ENCODE data around the gene PLXDC2. TPM values are rescaled to one million over a fixed set of nuclear protein-coding genes. Genes with fewer than 3 reads are reported as not detected.
"Not testable (repeated sequence)": the region's sequence is repeated elsewhere in the genome, so short reads cannot be mapped to it uniquely, and the experiment has no call there.

The PLXDC2 gene
- total RNA-seq, 1 donor: 38.0 TPM

GRCh38 chr10:20157314-20157713 is 341.1 kb downstream of the PLXDC2 start:
- no peak for DNase-seq (ENCODE audit: low read depth in 2 of 3, low spot score in 2 of 3)

- DNase-seq (ENCODE audit: low read depth in 2 of 3, low spot score in 2 of 3): no peak
Observed at GRCh38 chr10:20158086-20158485, 341.9 kb downstream of the PLXDC2 start.

DNA sequence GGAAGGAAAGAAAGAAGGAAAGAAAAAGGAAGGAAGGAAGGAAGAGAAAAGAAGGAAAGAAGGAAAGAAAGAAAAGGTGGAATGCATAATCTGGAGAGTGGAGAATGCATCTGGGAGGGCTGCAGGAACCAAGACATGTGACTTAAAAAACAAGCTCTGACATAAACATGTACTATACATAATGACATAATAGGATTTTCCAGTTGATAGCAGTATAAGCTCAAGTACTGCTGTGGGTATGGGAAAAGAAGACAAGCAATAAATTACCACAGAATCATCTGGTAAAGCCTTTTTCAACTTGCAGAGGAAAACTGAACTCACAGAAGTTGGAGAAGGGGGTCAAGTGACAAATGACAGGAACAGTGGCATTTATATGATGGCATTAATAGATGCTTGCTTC is 345.9 kb downstream of the PLXDC2 start:
- no peak for DNase-seq (ENCODE audit: low read depth in 2 of 3, low spot score in 2 of 3)

DNA sequence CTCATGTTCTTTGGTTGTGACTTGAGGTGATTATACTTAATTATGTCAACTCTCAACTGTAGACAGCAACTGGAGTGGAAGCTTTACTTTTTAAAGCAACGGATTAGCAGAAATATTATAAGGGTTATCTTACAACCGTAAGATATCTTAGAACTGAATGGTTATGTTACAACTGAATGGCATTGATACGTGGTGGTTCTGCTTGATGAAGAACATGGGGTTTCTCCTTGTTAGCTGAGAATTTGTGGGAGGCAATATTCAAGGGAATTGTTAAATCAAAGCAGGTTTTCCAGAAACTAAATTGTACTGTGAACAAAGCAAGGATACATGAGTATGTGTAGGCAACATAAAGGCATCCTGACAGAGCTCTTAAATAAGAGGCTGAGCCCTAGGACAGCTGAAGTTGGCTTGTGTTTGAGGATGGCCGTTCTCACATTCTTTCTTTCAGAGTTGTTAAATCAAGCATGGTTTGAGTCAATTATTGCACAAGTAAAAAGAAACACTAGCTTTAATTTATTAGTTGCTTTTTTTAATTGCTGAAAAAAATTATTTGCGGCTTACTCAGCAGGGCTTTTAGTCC is 350.0 kb downstream of the PLXDC2 start:
- no peak for DNase-seq (ENCODE audit: low read depth in 2 of 3, low spot score in 2 of 3)

- no peak for DNase-seq (ENCODE audit: low read depth in 2 of 3, low spot score in 2 of 3)
Observed at GRCh38 chr10:20170661-20171060, 354.4 kb downstream of the PLXDC2 start.

DNA sequence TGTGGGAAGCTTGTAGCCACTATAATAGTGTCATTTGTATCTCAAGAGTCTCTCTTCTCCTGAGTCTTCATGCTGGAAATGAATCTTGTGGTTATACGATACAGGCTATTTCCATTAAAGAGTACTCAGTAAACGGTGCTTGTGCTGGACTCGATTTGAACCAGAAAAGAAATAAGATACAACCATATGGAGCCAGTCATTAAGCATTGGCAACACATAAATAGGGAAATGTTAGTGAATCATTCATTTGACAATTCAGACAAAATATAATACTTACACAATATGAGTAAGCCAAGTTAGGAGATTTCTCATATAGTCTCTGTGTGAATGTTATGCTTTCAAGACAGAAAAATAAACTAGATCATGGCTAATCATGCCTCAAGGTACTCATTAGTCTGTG is 356.8 kb downstream of the PLXDC2 start:
- DNase-seq (ENCODE audit: low read depth in 2 of 3, low spot score in 2 of 3): no peak

- no peak for DNase-seq (ENCODE audit: low read depth in 2 of 3, low spot score in 2 of 3)
Observed at GRCh38 chr10:20175719-20176118, 359.5 kb downstream of the PLXDC2 start.

GRCh38 chr10:20180766-20181165 is 364.5 kb downstream of the PLXDC2 start:
- DNase-seq (ENCODE audit: low read depth in 2 of 3, low spot score in 2 of 3): no peak

DNA sequence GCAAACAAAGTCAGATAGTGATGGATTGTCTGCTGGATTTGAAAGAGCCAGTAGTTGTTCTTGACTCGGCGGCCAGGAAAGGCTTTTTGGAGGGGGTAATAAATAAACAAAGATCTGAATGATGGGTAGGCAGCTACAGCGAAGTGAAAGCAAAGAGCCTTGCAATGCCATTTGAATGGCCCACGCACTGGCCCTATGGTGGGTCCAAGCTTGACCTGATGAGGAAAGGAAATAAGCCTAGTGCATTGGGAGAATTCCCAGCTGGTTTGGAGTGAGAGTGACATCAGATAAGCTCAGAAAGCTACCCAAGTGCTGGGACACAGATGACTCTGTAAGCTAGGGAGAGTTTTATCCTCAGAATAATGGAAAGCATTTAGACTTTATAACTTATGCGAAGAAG is 365.2 kb downstream of the PLXDC2 start:
- no peak for DNase-seq (ENCODE audit: low read depth in 2 of 3, low spot score in 2 of 3)

DNA sequence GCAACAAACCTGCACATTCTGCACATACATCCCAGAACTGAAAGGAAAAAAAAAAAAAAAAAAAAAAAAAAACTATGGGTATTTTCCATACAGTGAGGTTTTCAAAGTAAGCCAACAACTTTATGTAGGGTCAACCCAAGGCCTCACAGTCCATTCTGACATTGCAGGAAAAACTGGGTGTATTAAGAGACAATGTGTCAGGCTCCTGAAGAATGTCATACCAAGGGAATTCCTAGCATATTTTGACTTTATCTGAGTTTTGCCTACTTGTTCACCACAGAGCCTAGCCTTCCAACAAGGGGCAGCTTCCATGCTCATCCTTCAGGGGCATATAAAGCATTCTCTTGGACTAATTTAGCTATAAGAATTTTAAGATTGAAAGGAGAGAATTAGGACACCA is 368.9 kb downstream of the PLXDC2 start:
- no peak for DNase-seq (ENCODE audit: low read depth in 2 of 3, low spot score in 2 of 3)

GRCh38 chr10:20191392-20191791 is 375.2 kb downstream of the PLXDC2 start:
- DNase-seq (ENCODE audit: low read depth in 2 of 3, low spot score in 2 of 3): not testable (repeated sequence)

- DNase-seq (ENCODE audit: low read depth in 2 of 3, low spot score in 2 of 3): no peak
Observed at GRCh38 chr10:20195076-20195475, 378.8 kb downstream of the PLXDC2 start.

- DNase-seq (ENCODE audit: low read depth in 2 of 3, low spot score in 2 of 3): no peak
Observed at GRCh38 chr10:20200758-20201157, 384.5 kb downstream of the PLXDC2 start.

DNA sequence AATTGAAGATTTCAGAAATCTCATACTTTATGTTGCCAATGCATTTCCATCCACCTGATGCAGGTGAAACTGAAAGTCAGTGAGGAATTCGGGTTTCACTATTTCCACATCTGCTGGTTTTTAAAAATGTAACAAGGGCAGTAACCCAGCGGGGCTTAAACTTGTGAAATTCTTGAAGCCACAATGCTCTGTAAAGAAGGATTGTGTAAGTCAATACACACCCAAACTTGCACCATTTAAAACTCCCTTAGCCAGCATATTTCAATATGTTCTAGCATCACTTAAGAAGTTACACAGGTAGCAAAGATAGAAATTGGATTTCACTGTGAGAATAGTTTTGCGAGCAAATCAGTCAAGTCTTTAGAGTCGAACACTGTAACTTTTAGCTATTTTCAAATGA is 386.1 kb downstream of the PLXDC2 start:
- no peak for DNase-seq (ENCODE audit: low read depth in 2 of 3, low spot score in 2 of 3)

GRCh38 chr10:20207653-20208052 is 391.4 kb downstream of the PLXDC2 start:
- DNase-seq (ENCODE audit: low read depth in 2 of 3, low spot score in 2 of 3): no peak

GRCh38 chr10:20209098-20209497 is 392.9 kb downstream of the PLXDC2 start:
- not testable (repeated sequence) for DNase-seq (ENCODE audit: low read depth in 2 of 3, low spot score in 2 of 3)

DNA sequence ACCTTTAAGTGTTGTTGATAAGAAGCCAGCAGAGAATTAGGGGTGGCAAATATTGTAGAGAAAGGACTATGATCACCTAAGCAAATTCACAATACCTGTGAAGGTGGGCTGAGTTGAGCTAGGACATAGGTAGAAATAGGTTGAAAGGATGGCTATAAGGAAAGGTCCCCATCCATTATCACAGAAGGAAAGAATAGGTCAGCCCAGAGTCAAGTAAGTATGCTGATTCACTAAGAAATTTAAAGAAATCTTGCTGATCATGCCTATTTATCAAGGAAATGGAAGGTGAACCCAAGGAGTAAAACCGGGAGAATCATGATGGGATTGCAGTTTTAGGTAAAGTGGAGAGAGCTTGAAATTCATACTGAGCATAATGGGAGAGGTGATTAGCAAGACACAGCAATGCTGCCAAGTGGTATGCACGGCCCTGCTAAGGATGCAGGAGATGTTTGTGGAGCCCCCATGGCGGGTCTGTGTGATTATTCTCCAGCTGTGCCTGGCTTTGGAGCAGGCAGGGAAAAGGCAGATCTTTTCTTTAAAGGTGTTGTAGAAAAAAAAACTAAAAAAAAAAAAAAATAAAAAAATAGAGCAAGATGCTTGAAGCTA is 399.4 kb downstream of the PLXDC2 start:
- no peak for DNase-seq (ENCODE audit: low read depth in 2 of 3, low spot score in 2 of 3)

GRCh38 chr10:20221356-20221755 is 405.1 kb downstream of the PLXDC2 start:
- DNase-seq (ENCODE audit: low read depth in 2 of 3, low spot score in 2 of 3): no peak

DNA sequence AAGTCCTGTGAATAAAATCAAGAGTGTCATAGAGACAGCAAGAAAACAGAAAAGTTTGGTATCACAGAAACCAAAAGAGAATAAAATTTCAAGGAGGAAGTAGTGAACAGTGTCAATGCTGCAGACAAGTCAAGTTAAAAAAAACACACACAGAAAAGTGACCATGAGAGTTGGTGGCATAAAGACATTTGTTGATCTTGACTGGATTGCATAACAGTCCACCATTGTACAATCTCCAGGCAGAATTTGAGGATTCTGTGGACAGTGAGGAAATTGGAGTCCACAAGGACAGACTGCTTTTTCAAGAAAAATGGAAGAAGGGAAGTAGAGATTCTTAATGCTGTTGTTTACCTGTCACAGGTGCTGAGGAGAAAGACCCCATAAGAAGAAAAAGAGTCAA is 412.5 kb downstream of the PLXDC2 start:
- DNase-seq (ENCODE audit: low read depth in 2 of 3, low spot score in 2 of 3): no peak

GRCh38 chr10:20232079-20232705 is 416.0 kb downstream of the PLXDC2 start:
- no peak for DNase-seq (ENCODE audit: low read depth in 2 of 3, low spot score in 2 of 3)

DNA sequence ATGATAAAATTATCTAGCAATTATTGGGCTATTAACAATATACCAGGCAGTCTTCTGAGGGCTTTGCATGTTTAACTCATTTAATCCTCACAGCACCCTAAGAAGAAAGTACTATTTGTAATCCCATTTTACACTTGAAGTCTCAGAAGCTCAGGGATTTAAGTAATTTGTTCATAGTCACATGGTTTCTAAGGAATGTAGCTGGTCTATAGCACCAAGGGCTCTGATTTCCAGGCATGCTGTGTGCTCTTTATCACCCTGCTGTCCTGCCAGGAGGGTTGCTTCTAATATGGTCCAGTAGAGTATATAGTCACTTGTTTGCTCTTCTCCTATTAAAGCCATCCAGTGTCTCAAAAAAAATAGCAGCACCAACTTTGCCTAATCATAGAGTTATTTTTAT is 417.2 kb downstream of the PLXDC2 start:
- no peak for DNase-seq (ENCODE audit: low read depth in 2 of 3, low spot score in 2 of 3)

DNA sequence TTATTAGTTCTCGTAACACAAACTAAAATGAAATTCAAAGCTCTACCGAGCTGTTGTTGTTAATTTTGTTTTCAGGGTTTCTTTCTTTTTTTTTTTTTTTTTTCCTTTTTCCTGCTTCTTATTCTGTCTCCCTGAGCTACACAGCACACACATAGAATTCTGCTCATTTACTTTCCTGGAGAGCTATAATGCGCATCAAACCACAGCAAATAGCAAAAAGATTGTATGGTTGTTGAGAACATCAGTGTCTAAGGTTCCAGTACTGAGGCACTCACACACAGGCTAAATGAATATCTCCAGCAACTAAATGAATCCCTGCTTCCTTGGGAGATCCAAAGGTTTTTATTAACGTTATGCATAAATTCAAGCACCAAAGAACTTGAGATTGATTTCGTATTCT is 418.3 kb downstream of the PLXDC2 start:
- no peak for DNase-seq (ENCODE audit: low read depth in 2 of 3, low spot score in 2 of 3)

Measured in hematopoietic multipotent progenitor cell (in vitro differentiated cells).